Neural cell (in vitro differentiated cells): Measurements from ENCODE around the gene SLC7A8.

Source experiments
- CTCF ChIP-seq: fragments of 450-650 bp; IDR thresholded peaks from 2 replicates; pipeline ENCODE4 v1.5.1; 2014; ENCODE audit warnings: antibody characterized with exemption, mild to moderate bottlenecking, moderate library complexity; ENCODE audit not compliant: poor library complexity, severe bottlenecking
- EZH2 ChIP-seq: fragments of 200-600, 300-800 bp; shearing (Covaris generic), sonication (generic); IDR thresholded peaks from 2 replicates; pipeline ENCODE4 v1.6.1; 2014; ENCODE audit warnings: antibody characterized with exemption, low read length, borderline replicate concordance, mild to moderate bottlenecking; ENCODE audit not compliant: insufficient read depth, poor library complexity, severe bottlenecking
- REST ChIP-seq: IDR thresholded peaks from 2 replicates; pipeline ENCODE4 v1.6.1; 2012; ENCODE audit warnings: borderline replicate concordance
- SMC3 ChIP-seq: fragments of 450-650 bp; conservative IDR thresholded peaks from 2 replicates; pipeline ENCODE4 v1.6.1; 2014; ENCODE audit warnings: antibody characterized with exemption, mild to moderate bottlenecking, moderate library complexity; ENCODE audit not compliant: poor library complexity

- no peak for TF ChIP-seq CTCF
- TF ChIP-seq SMC3, result no peak
- TF ChIP-seq REST, result no peak
- no peak for TF ChIP-seq EZH2
Observed at GRCh38 chr14:23187925-23188324, 4.5 kb upstream of the SLC7A8 start.
